WTC11 (cell line): ENCODE results near the gene KIF11. TPM values are rescaled to one million over a fixed set of nuclear protein-coding genes. Genes with fewer than 3 reads are reported as not detected.

Experiments used
- ATF1 ChIP-seq: sonication (generic); formaldehyde crosslinking; IDR thresholded peaks from 2 replicates; pipeline ENCODE4 v1.8.1; 2023; ENCODE audit warnings: mild to moderate bottlenecking, moderate library complexity, missing genetic modification reagents
- ELF4 ChIP-seq: sonication (generic); formaldehyde crosslinking; IDR thresholded peaks from 2 replicates; pipeline ENCODE4 v1.8.1; 2022; ENCODE audit warnings: low read depth, mild to moderate bottlenecking, moderate library complexity, missing genetic modification reagents
- FOXJ3 ChIP-seq: sonication (generic); formaldehyde crosslinking; IDR thresholded peaks from 2 replicates; pipeline ENCODE4 v1.9.0; 2021; ENCODE audit warnings: missing genetic modification reagents, mild to moderate bottlenecking, borderline replicate concordance
- GABPB1 ChIP-seq: sonication (generic); formaldehyde crosslinking; IDR thresholded peaks from 2 replicates; pipeline ENCODE4 v1.8.1; 2023; ENCODE audit warnings: mild to moderate bottlenecking, missing genetic modification reagents
- GRHL2 ChIP-seq: fragments of 250-450 bp; sonication (Bioruptor Pico); IDR thresholded peaks from 2 replicates; pipeline ENCODE4 v1.8.0; 2022; ENCODE audit warnings: mild to moderate bottlenecking, moderate library complexity; ENCODE audit not compliant: insufficient replicate concordance, severe bottlenecking
- HMGA2 ChIP-seq: fragments of 250-450 bp; sonication (Bioruptor Pico); IDR thresholded peaks from 2 replicates; pipeline ENCODE4 v1.4.0; 2021; ENCODE audit warnings: mild to moderate bottlenecking, moderate library complexity
- JAZF1 ChIP-seq: fragments of 250-450 bp; sonication (Bioruptor Pico); IDR thresholded peaks from 2 replicates; pipeline ENCODE4 v1.9.0; 2021; ENCODE audit warnings: moderate library complexity, mild to moderate bottlenecking, inconsistent platforms
- JUN ChIP-seq: sonication (generic); formaldehyde crosslinking; IDR thresholded peaks from 2 replicates; pipeline ENCODE4 v1.8.0; 2023; ENCODE audit warnings: mild to moderate bottlenecking, missing genetic modification reagents
- NFE2L1 ChIP-seq: sonication (generic); formaldehyde crosslinking; IDR thresholded peaks from 2 replicates; pipeline ENCODE4 v1.8.1; 2023; ENCODE audit warnings: missing genetic modification reagents
- NFYB ChIP-seq: sonication (generic); formaldehyde crosslinking; conservative IDR thresholded peaks from 2 replicates; pipeline ENCODE4 v1.8.0; 2022; ENCODE audit warnings: low read depth, missing genetic modification reagents
- OVOL2 ChIP-seq: fragments of 250-450 bp; sonication (Bioruptor Pico); IDR thresholded peaks from 2 replicates; pipeline ENCODE4 v1.9.0; 2021; ENCODE audit warnings: mild to moderate bottlenecking, borderline replicate concordance
- SP1 ChIP-seq: sonication (generic); formaldehyde crosslinking; conservative IDR thresholded peaks from 2 replicates; pipeline ENCODE4 v1.8.1; 2022; ENCODE audit warnings: missing genetic modification reagents
- TCF7 ChIP-seq: sonication (generic); formaldehyde crosslinking; IDR thresholded peaks from 2 replicates; pipeline ENCODE4 v1.8.0; 2022; ENCODE audit warnings: mild to moderate bottlenecking, low read depth, missing genetic modification reagents, moderate library complexity
- TP53 ChIP-seq: sonication (generic); formaldehyde crosslinking; IDR thresholded peaks from 2 replicates; pipeline ENCODE4 v1.8.1; 2023; ENCODE audit warnings: mild to moderate bottlenecking, missing genetic modification reagents
- ZNF121 ChIP-seq: sonication (generic); formaldehyde crosslinking; IDR thresholded peaks from 2 replicates; pipeline ENCODE4 v1.8.0; 2023; ENCODE audit warnings: missing genetic modification reagents
- ZNF138 ChIP-seq: sonication (generic); formaldehyde crosslinking; conservative IDR thresholded peaks from 2 replicates; pipeline ENCODE4 v1.8.1; 2022; ENCODE audit warnings: mild to moderate bottlenecking, moderate library complexity, missing genetic modification reagents
- total RNA-seq: library from RNA; stranded (reverse); gene quantifications from 3 replicates; pipeline ENCODE4 v1.2.3, GENCODE V29; 2021
- TF ChIP-seq, protein P1 (sequence below): sonication (generic); formaldehyde crosslinking; IDR thresholded peaks from 2 replicates; pipeline ENCODE4 v1.8.0; 2022; ENCODE audit warnings: mild to moderate bottlenecking, missing genetic modification reagents
- TF ChIP-seq, protein P2 (sequence below): sonication (generic); formaldehyde crosslinking; IDR thresholded peaks from 2 replicates; pipeline ENCODE4 v1.8.1; 2023; ENCODE audit warnings: mild to moderate bottlenecking, missing genetic modification reagents, moderate library complexity
- TF ChIP-seq, protein P3 (sequence below): fragments of 250-450 bp; sonication (Bioruptor Pico); IDR thresholded peaks from 2 replicates; pipeline ENCODE4 v2.1.2; 2022; ENCODE audit warnings: mild to moderate bottlenecking, moderate library complexity
- TF ChIP-seq, protein P4 (sequence below): sonication (generic); formaldehyde crosslinking; IDR thresholded peaks from 2 replicates; pipeline ENCODE4 v1.8.1; 2022; ENCODE audit warnings: mild to moderate bottlenecking, moderate library complexity, missing genetic modification reagents
- TF ChIP-seq, protein P5 (sequence below): sonication (generic); formaldehyde crosslinking; IDR thresholded peaks from 2 replicates; pipeline ENCODE4 v1.8.1; 2022; ENCODE audit warnings: low read depth, mild to moderate bottlenecking, moderate library complexity, missing genetic modification reagents, borderline replicate concordance
- TF ChIP-seq, protein P6 (sequence below): sonication (generic); formaldehyde crosslinking; IDR thresholded peaks from 2 replicates; pipeline ENCODE4 v1.8.0; 2022; ENCODE audit warnings: mild to moderate bottlenecking, missing genetic modification reagents
- TF ChIP-seq, protein P7 (sequence below): sonication (generic); formaldehyde crosslinking; IDR thresholded peaks from 2 replicates; pipeline ENCODE4 v1.8.0; 2022; ENCODE audit warnings: missing genetic modification reagents
- TF ChIP-seq, protein P8 (sequence below): sonication (generic); formaldehyde crosslinking; IDR thresholded peaks from 2 replicates; pipeline ENCODE4 v1.8.1; 2023; ENCODE audit warnings: mild to moderate bottlenecking, moderate library complexity, missing genetic modification reagents

The KIF11 gene
- total RNA-seq, 1 experiment from 2014 or later: 55.7 TPM

DNA sequence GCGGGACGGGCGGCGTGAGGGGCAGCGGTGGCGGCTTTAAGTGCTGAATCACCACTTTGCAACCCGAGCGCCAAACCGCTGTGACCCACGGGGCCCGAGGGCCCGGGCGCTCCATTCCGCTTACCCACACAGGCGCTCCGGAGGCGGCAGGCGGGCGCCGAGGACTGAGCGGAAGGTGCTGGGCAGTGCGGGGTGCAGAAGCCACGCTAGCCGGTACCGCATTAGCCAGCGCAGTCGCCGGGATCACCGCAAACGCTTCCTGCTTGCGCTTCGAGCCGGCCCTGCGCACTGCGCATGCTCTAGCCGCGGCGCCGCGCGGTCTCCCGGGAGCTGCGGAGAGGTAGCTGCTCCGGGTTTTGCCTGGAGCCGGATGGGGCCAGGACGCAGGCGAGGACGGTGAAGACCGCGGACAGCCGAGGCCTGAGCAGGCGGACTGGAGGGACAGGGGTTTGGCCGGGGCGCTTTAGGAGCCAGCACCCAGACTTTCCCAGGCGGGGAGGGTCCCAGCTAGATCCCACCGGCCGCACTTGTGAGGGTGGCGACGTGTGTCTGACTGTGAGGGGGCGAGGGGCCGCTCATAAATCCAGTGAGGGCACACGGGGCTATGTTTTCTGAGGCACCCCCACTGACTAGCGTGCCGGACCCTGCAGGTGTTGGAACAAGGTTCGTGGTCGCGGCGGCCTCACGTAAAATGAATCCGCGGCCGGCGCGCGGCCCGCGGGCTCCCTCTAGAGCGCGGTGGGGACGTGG, 19.0 kb upstream of the KIF11 start, which contains the start of gene IDE (continued):
- TF ChIP-seq, protein P1, sequence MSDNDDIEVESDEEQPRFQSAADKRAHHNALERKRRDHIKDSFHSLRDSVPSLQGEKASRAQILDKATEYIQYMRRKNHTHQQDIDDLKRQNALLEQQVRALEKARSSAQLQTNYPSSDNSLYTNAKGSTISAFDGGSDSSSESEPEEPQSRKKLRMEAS: peak; percentile 88
- TF ChIP-seq ZNF138 (CRISPR knock-in tag) (no peak), SP1 (CRISPR knock-in tag) (peak; percentile 44; the same call in 1 of the 2 replicates), FOXJ3 (no peak), TP53 (CRISPR knock-in tag) (0 out of 2 replicates have a peak, but pooled peaks have one; percentile 15), JAZF1 (CRISPR knock-in tag) (no peak), ATF1 (CRISPR knock-in tag) (no peak; the same call in 1 of the 2 replicates), NFYB (CRISPR knock-in tag) (no peak), NFE2L1 (peak; percentile 65; the same call in 1 of the 2 replicates), TCF7 (CRISPR knock-in tag) (no peak), OVOL2 (CRISPR knock-in tag) (no peak), JUN (CRISPR knock-in tag) (no peak), ELF4 (0 out of 2 replicates have a peak, but pooled peaks have one; percentile 14), GRHL2 (CRISPR knock-in tag) (no peak), GABPB1 (CRISPR knock-in tag) (peak; percentile 11; the same call in 1 of the 2 replicates), HMGA2 (CRISPR knock-in tag) (no peak), ZNF121 (CRISPR knock-in tag) (no peak)
- TF ChIP-seq, protein P2, sequence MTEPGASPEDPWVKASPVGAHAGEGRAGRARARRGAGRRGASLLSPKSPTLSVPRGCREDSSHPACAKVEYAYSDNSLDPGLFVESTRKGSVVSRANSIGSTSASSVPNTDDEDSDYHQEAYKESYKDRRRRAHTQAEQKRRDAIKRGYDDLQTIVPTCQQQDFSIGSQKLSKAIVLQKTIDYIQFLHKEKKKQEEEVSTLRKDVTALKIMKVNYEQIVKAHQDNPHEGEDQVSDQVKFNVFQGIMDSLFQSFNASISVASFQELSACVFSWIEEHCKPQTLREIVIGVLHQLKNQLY (CRISPR knock-in tag): no peak
- TF ChIP-seq, protein P3, sequence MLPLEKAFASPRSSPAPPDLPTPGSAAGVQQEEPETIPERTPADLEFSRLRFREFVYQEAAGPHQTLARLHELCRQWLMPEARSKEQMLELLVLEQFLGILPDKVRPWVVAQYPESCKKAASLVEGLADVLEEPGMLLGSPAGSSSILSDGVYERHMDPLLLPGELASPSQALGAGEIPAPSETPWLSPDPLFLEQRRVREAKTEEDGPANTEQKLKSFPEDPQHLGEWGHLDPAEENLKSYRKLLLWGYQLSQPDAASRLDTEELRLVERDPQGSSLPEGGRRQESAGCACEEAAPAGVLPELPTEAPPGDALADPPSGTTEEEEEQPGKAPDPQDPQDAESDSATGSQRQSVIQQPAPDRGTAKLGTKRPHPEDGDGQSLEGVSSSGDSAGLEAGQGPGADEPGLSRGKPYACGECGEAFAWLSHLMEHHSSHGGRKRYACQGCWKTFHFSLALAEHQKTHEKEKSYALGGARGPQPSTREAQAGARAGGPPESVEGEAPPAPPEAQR (CRISPR knock-in tag): no peak
- TF ChIP-seq, protein P4, sequence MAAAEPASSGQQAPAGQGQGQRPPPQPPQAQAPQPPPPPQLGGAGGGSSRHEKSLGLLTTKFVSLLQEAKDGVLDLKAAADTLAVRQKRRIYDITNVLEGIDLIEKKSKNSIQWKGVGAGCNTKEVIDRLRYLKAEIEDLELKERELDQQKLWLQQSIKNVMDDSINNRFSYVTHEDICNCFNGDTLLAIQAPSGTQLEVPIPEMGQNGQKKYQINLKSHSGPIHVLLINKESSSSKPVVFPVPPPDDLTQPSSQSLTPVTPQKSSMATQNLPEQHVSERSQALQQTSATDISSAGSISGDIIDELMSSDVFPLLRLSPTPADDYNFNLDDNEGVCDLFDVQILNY (CRISPR knock-in tag): peak; percentile 40; the same call in 1 of the 2 replicates
- TF ChIP-seq, protein P5, sequence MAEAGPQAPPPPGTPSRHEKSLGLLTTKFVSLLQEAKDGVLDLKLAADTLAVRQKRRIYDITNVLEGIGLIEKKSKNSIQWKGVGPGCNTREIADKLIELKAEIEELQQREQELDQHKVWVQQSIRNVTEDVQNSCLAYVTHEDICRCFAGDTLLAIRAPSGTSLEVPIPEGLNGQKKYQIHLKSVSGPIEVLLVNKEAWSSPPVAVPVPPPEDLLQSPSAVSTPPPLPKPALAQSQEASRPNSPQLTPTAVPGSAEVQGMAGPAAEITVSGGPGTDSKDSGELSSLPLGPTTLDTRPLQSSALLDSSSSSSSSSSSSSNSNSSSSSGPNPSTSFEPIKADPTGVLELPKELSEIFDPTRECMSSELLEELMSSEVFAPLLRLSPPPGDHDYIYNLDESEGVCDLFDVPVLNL: peak; percentile 18; the same call in 1 of the 2 replicates
- TF ChIP-seq, protein P6, sequence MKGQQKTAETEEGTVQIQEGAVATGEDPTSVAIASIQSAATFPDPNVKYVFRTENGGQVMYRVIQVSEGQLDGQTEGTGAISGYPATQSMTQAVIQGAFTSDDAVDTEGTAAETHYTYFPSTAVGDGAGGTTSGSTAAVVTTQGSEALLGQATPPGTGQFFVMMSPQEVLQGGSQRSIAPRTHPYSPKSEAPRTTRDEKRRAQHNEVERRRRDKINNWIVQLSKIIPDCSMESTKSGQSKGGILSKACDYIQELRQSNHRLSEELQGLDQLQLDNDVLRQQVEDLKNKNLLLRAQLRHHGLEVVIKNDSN: no peak; the same call in 1 of the 2 replicates
- TF ChIP-seq, protein P7, sequence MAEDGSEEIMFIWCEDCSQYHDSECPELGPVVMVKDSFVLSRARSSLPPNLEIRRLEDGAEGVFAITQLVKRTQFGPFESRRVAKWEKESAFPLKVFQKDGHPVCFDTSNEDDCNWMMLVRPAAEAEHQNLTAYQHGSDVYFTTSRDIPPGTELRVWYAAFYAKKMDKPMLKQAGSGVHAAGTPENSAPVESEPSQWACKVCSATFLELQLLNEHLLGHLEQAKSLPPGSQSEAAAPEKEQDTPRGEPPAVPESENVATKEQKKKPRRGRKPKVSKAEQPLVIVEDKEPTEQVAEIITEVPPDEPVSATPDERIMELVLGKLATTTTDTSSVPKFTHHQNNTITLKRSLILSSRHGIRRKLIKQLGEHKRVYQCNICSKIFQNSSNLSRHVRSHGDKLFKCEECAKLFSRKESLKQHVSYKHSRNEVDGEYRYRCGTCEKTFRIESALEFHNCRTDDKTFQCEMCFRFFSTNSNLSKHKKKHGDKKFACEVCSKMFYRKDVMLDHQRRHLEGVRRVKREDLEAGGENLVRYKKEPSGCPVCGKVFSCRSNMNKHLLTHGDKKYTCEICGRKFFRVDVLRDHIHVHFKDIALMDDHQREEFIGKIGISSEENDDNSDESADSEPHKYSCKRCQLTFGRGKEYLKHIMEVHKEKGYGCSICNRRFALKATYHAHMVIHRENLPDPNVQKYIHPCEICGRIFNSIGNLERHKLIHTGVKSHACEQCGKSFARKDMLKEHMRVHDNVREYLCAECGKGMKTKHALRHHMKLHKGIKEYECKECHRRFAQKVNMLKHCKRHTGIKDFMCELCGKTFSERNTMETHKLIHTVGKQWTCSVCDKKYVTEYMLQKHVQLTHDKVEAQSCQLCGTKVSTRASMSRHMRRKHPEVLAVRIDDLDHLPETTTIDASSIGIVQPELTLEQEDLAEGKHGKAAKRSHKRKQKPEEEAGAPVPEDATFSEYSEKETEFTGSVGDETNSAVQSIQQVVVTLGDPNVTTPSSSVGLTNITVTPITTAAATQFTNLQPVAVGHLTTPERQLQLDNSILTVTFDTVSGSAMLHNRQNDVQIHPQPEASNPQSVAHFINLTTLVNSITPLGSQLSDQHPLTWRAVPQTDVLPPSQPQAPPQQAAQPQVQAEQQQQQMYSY (CRISPR knock-in tag): peak; percentile 99
- TF ChIP-seq, protein P8, sequence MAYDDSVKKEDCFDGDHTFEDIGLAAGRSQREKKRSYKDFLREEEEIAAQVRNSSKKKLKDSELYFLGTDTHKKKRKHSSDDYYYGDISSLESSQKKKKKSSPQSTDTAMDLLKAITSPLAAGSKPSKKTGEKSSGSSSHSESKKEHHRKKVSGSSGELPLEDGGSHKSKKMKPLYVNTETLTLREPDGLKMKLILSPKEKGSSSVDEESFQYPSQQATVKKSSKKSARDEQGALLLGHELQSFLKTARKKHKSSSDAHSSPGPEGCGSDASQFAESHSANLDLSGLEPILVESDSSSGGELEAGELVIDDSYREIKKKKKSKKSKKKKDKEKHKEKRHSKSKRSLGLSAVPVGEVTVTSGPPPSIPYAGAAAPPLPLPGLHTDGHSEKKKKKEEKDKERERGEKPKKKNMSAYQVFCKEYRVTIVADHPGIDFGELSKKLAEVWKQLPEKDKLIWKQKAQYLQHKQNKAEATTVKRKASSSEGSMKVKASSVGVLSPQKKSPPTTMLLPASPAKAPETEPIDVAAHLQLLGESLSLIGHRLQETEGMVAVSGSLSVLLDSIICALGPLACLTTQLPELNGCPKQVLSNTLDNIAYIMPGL (CRISPR knock-in tag): peak; percentile 93
